Subcutaneous abdominal adipose tissue (tissue), 5 donors: ENCODE measurements around the gene FFAR4.

ENCODE experiments used
- H3K27ac ChIP-seq: one replicate; pipeline ENCODE4 v1.7.0; 2013; ENCODE audit warnings: low read depth, mild to moderate bottlenecking, inconsistent platforms, low read length, moderate library complexity
- H3K27me3 ChIP-seq, 5 donors: one replicate each; pipeline ENCODE4 v1.7.0; 2013; ENCODE audit warnings: low read length in 5 of 5, inconsistent platforms in 1 of 5; ENCODE audit not compliant: control insufficient read depth in 5 of 5, insufficient read depth in 4 of 5
- H3K36me3 ChIP-seq, 5 donors: one replicate each; pipeline ENCODE4 v1.7.0; 2013; ENCODE audit warnings: low read length in 5 of 5; ENCODE audit not compliant: control insufficient read depth in 5 of 5, insufficient read depth in 5 of 5
- H3K4me1 ChIP-seq, 5 donors: one replicate each; pipeline ENCODE4 v1.7.0; 2013; ENCODE audit warnings: low read length in 5 of 5, mild to moderate bottlenecking in 3 of 5, moderate library complexity in 1 of 5; ENCODE audit not compliant: control insufficient read depth in 5 of 5, insufficient read depth in 5 of 5
- H3K4me3 ChIP-seq, 5 donors: one replicate each; pipeline ENCODE4 v1.7.0; 2013; ENCODE audit warnings: low read length in 5 of 5, low read depth in 1 of 5
- H3K9ac ChIP-seq, 5 donors: one replicate each; pipeline ENCODE4 v1.7.0; 2013; ENCODE audit warnings: low read length in 5 of 5, mild to moderate bottlenecking in 4 of 5, moderate library complexity in 3 of 5
- H3K9me3 ChIP-seq, 5 donors: one replicate each; pipeline ENCODE4 v1.7.0; 2013; ENCODE audit warnings: low read length in 5 of 5; ENCODE audit not compliant: control insufficient read depth in 5 of 5
- donor health status: healthy.
- donor health status: healthy.
- donor health status: healthy.
- donor health status: healthy.
- donor health status: healthy.

Gene FFAR4

GRCh38 chr10:93630625-93631557 is 64.4 kb downstream of the FFAR4 start:
- Histone ChIP-seq H3K27ac (no peak overlapping the region), H3K9ac (no peak overlapping the region), H3K36me3 (no peaks in the 10 kb centered on the region), H3K4me3 (no peak overlapping the region), H3K4me1 (no peaks in the 10 kb centered on the region), H3K9me3 (no peaks in the 10 kb centered on the region), H3K27me3 (peaks cover 0 to 10% (median 0%) of the 10 kb centered on the region in 5 donors)
